IPS DF 6.9 (cell line): Measurements from ENCODE around the gene PEX5L.

Experiments
- DNase-seq: peaks from one replicate; pipeline ENCODE4 v3.0.0-alpha.2; 2013; ENCODE audit warnings: low read depth, low spot score
- H3K27ac ChIP-seq: one replicate; pipeline ENCODE4 v1.5.1; 2013; ENCODE audit warnings: low read length, control low read depth
- H3K27me3 ChIP-seq: 2 replicates; pipeline ENCODE4 v1.6.1; 2013; ENCODE audit warnings: mild to moderate bottlenecking, low read length; ENCODE audit not compliant: control insufficient read depth, insufficient read depth
- H3K36me3 ChIP-seq: 2 replicates; pipeline ENCODE4 v1.6.1; 2013; ENCODE audit warnings: low read length; ENCODE audit not compliant: control insufficient read depth, insufficient read depth
- H3K4me1 ChIP-seq: 2 replicates; pipeline ENCODE4 v1.6.1; 2013; ENCODE audit warnings: low read length; ENCODE audit not compliant: control insufficient read depth, insufficient read depth
- H3K4me3 ChIP-seq: 2 replicates; pipeline ENCODE4 v1.5.1; 2013; ENCODE audit warnings: mild to moderate bottlenecking, low read length
- H3K9me3 ChIP-seq: 2 replicates; pipeline ENCODE4 v1.6.1; 2013; ENCODE audit warnings: low read length, inconsistent platforms; ENCODE audit not compliant: control insufficient read depth, insufficient read depth
- WGBS: extraction: QIAGEN DNeasy Blood & Tissue Kit; methylation state at CpG from one replicate; pipeline ENCODE4 v1.1.7; 2013; ENCODE audit warnings: mixed read lengths, missing lambda C conversion rate; ENCODE audit not compliant: insufficient read length, insufficient coverage; 5-methylcytosine and 5-hydroxymethylcytosine counted together

PEX5L gene

GRCh38 chr3:179948740-179949139, 88.0 kb downstream of the PEX5L start:
- Histone ChIP-seq H3K27me3 (no peaks in the 10 kb centered on the region), H3K9me3 (no peaks in the 10 kb centered on the region), H3K27ac (no peak overlapping the region), H3K4me1 (peaks cover 6% of the 10 kb centered on the region), H3K36me3 (no peaks in the 10 kb centered on the region), H3K4me3 (no peak overlapping the region)
- no peak for DNase-seq
- WGBS = no CpG with 5 or more reads among the region's 7 CpGs

GRCh38 chr3:179945569-179945968, 91.2 kb downstream of the PEX5L start:
- no peak overlapping the region for H3K27ac ChIP-seq
- H3K27me3 ChIP-seq = no peaks in the 10 kb centered on the region
- no peaks in the 10 kb centered on the region for H3K36me3 ChIP-seq
- DNase-seq = no peak
- H3K4me3 ChIP-seq = no peak overlapping the region
- H3K4me1 ChIP-seq = peaks cover 6% of the 10 kb centered on the region
- no CpG with 5 or more reads among the region's 7 CpGs for WGBS
- H3K9me3 ChIP-seq = no peaks in the 10 kb centered on the region

DNA sequence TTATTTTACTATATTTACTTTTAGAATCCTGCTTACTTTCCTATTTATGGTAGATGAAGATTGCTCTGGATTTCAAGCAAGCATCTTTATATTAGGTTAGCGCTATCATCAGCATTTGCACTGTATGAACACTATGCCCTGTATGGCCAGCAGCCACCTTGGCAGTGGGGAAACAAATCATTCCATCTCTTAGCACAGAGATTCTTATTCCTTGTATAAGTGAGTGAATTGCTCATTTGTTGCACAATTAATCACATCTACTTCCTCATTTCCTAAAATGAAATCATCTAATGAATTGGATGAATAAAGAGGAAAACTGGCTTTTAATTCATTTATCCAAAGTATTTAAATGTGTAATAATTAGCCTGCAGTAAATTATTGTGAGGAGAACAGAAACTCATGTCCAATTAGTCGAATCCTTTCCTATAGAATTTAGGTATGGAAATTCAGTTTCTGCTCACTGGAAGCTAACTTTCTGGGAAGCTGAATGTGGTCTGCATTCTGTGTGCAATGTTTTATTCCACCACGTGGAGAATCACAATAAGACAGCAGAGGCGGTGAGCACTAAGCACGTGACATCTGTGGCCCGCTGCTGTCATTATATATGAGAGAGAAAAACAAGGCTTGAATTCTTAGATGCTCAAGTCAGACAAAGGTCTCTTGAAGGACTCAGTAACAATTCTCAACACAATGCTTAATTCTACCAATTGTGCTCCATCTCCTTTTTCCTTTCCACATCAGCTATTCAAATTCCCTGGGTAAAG, 93.4 kb downstream of the PEX5L start:
- no peaks in the 10 kb centered on the region for H3K36me3 ChIP-seq
- H3K27me3 ChIP-seq = no peaks in the 10 kb centered on the region
- H3K9me3 ChIP-seq = no peaks in the 10 kb centered on the region
- DNase-seq = no peak
- H3K27ac ChIP-seq = no peak overlapping the region
- H3K4me1 ChIP-seq = no peaks in the 10 kb centered on the region
- H3K4me3 ChIP-seq = no peak overlapping the region
- WGBS = no CpG with 5 or more reads among the region's 6 CpGs

DNA sequence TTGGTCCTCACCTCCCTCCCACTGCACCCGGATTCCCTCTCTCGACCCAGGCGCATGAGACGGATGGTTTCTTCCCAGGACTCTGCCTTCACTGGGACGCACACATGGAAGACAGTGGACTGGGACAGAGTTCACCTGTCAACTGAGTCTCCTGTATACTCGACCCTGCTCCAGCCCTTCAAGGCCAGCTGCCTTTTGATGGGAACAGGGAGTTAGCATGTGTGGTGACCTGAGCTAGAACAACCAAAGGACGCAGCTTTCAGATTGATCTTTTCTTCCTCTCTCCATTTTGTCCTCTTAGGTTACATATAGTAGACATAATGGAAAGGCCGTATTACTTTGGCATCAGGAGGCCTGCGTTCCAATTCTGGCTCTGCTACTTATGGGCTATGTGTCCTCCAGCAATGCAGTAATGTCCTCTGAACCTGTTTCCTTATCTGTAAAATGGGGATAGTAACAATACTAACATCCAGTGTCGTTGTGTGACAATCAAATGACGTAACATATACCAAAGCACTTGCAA, 94.1 kb downstream of the PEX5L start:
- no CpG with 5 or more reads among the region's 11 CpGs for WGBS
- no peaks in the 10 kb centered on the region for H3K36me3 ChIP-seq
- H3K9me3 ChIP-seq = no peaks in the 10 kb centered on the region
- H3K4me3 ChIP-seq = no peak overlapping the region
- DNase-seq = no peak
- H3K4me1 ChIP-seq = no peaks in the 10 kb centered on the region
- H3K27ac ChIP-seq = no peak overlapping the region
- H3K27me3 ChIP-seq = no peaks in the 10 kb centered on the region

GRCh38 chr3:179935710-179936109, 101.0 kb downstream of the PEX5L start:
- Histone ChIP-seq H3K36me3 (no peaks in the 10 kb centered on the region), H3K4me1 (no peaks in the 10 kb centered on the region), H3K27me3 (no peaks in the 10 kb centered on the region), H3K4me3 (no peak overlapping the region), H3K9me3 (no peaks in the 10 kb centered on the region), H3K27ac (no peak overlapping the region)
- no CpG with 5 or more reads among the region's 2 CpGs for WGBS
- no peak for DNase-seq

DNA sequence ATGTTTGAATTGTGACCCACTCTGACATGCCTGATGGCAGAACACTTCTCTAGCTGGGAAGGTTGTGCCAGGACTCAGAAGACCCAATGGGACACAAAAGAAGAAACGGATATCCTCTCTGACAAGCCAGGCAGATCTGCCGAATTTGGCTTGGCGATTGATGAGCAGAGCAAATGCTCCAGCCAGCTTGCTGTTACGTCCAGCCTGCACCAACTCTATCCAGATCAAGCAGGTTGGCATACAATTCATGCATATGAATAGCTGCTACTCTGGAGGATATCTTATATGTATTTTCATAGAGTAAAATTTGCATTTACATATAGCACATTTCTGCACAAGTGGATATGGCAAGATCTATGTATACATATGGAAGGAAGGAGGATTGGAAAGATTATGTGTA, 102.8 kb downstream of the PEX5L start:
- DNase-seq = no peak
- H3K4me1 ChIP-seq = no peaks in the 10 kb centered on the region
- WGBS = no CpG with 5 or more reads among the region's 4 CpGs
- no peak overlapping the region for H3K4me3 ChIP-seq
- no peaks in the 10 kb centered on the region for H3K36me3 ChIP-seq
- no peaks in the 10 kb centered on the region for H3K27me3 ChIP-seq
- H3K9me3 ChIP-seq = no peaks in the 10 kb centered on the region
- no peak overlapping the region for H3K27ac ChIP-seq

- H3K4me1 ChIP-seq = no peaks in the 10 kb centered on the region
- H3K27ac ChIP-seq = no peak overlapping the region
- no peaks in the 10 kb centered on the region for H3K36me3 ChIP-seq
- H3K4me3 ChIP-seq = no peak overlapping the region
- no peak for DNase-seq
- no peaks in the 10 kb centered on the region for H3K9me3 ChIP-seq
- H3K27me3 ChIP-seq = no peaks in the 10 kb centered on the region
- WGBS = no CpG with 5 or more reads among the region's 4 CpGs
Measured at GRCh38 chr3:179933080-179933479, 103.7 kb downstream of the PEX5L start.

DNA sequence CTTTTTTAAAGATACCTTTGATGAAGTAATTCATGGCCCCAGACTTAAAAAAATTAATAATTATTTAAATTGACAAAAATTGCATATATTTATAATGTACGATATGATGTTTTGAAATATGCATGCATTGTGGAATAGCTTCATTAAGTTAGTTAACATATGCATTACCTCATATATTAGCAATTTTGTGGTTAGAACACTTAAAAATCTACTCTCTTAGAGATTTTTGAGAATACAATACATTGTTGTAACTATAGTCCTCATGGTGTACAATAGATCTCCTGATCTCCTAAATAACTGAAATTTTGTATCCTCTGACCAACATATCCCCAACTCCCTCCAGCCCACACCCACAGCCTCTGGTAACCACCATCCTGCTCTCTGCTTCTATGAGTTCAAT, 104.1 kb downstream of the PEX5L start:
- no peaks in the 10 kb centered on the region for H3K27me3 ChIP-seq
- no peak overlapping the region for H3K27ac ChIP-seq
- no peaks in the 10 kb centered on the region for H3K36me3 ChIP-seq
- no peaks in the 10 kb centered on the region for H3K9me3 ChIP-seq
- no CpG with 5 or more reads among the region's 1 CpG for WGBS
- no peak overlapping the region for H3K4me3 ChIP-seq
- DNase-seq = no peak
- no peaks in the 10 kb centered on the region for H3K4me1 ChIP-seq

DNA sequence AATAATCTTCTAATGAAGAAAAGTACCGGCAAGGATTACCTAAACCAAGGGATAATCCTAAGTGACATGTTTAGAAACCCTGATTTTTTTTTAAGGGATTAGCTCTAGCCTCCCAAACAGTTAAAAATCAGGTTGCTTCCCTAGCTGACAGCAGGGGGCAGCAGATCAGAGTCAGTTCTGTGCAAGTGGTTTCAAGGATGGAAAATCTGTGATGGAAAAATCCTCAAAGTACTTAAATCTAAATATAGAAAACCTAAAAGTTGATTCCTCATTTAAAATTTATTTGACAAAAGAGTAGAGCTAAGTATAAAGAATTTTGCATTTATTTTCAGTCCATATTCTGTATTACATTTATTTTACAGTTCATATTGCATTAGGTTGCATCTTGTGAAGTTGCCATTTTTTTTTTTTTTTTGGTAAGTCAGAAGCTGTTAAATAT, 107.6 kb downstream of the PEX5L start:
- Histone ChIP-seq H3K4me3 (no peak overlapping the region), H3K4me1 (no peaks in the 10 kb centered on the region), H3K27me3 (no peaks in the 10 kb centered on the region), H3K27ac (no peak overlapping the region), H3K9me3 (no peaks in the 10 kb centered on the region), H3K36me3 (no peaks in the 10 kb centered on the region)
- WGBS = no CpG with 5 or more reads among the region's 1 CpG
- peak; percentile 31 for DNase-seq

- Histone ChIP-seq H3K27ac (no peak overlapping the region), H3K4me1 (no peaks in the 10 kb centered on the region), H3K4me3 (no peak overlapping the region), H3K27me3 (no peaks in the 10 kb centered on the region), H3K36me3 (no peaks in the 10 kb centered on the region), H3K9me3 (no peaks in the 10 kb centered on the region)
- DNase-seq = no peak
- no CpG with 5 or more reads among the region's 3 CpGs for WGBS
Measured at GRCh38 chr3:179927191-179927590, 109.5 kb downstream of the PEX5L start.

- Histone ChIP-seq H3K4me3 (no peak overlapping the region), H3K9me3 (no peaks in the 10 kb centered on the region), H3K4me1 (no peaks in the 10 kb centered on the region), H3K27ac (no peak overlapping the region), H3K36me3 (no peaks in the 10 kb centered on the region), H3K27me3 (no peaks in the 10 kb centered on the region)
- WGBS = no CpG with 5 or more reads among the region's 3 CpGs
- DNase-seq = no peak
Measured at GRCh38 chr3:179921951-179922350, 114.8 kb downstream of the PEX5L start.
